K562 (cell line): Measurements from ENCODE around the gene HAUS5. TPM values are rescaled to one million over a fixed set of nuclear protein-coding genes. Genes with fewer than 3 reads are reported as not detected.

Experiments used
- BCOR ChIP-seq: fragments of 450-650 bp; IDR thresholded peaks from 2 replicates; pipeline ENCODE4 v1.6.1; 2016
- BDP1 ChIP-seq: IDR thresholded peaks from 3 replicates; pipeline ENCODE4 v1.6.1; 2011; ENCODE audit not compliant: insufficient read length, insufficient read depth
- CBX5 ChIP-seq: IDR thresholded peaks from 2 replicates; pipeline ENCODE4 v1.6.1; 2014; ENCODE audit warnings: low read depth, borderline replicate concordance
- ELF1 ChIP-seq: fragments of 200-800 bp; sonication (Bioruptor generic); IDR thresholded peaks from 2 replicates; pipeline ENCODE4 v1.6.1; 2016; ENCODE audit warnings: missing genetic modification characterization, missing compliant biosample characterization
- MYC ChIP-seq, 2 experiments: fragments of 250-450 bp in 1 of 2; sonication (Bioruptor Pico) in 1 of 2; IDR thresholded peaks; 2 replicates each; pipeline versions ENCODE4 v1.5.1 to v1.6.1; 2012 to 2021; ENCODE audit warnings: low read depth in 2 of 2, borderline replicate concordance in 1 of 2, improper control_type of control experiment in 1 of 2, low read length in 1 of 2, mild to moderate bottlenecking in 1 of 2, moderate library complexity in 1 of 2
- PHF20 ChIP-seq: fragments of 450-650 bp; IDR thresholded peaks from 2 replicates; pipeline ENCODE4 v1.6.1; 2018; ENCODE audit not compliant: partially characterized antibody
- TEAD1 ChIP-seq, 2 experiments: fragments of 450-650 bp in 1 of 2; sonication (generic) in 1 of 2; formaldehyde crosslinking; IDR thresholded peaks; 2 replicates each; pipeline versions ENCODE4 v1.4.0 to v1.8.0; 2020 to 2022; ENCODE audit warnings: mild to moderate bottlenecking in 2 of 2, missing genetic modification reagents in 1 of 2
- THRB ChIP-seq: fragments of 450-650 bp; formaldehyde crosslinking; conservative IDR thresholded peaks from 2 replicates; pipeline ENCODE4 v1.4.0; 2022; ENCODE audit warnings: mild to moderate bottlenecking, missing genetic modification characterization
- YBX1 ChIP-seq: fragments of 450-650 bp; IDR thresholded peaks from 2 replicates; pipeline ENCODE4 v1.7.1; 2016; ENCODE audit warnings: mild to moderate bottlenecking
- polyA plus RNA-seq, 8 experiments: library from polyadenylated mRNA; depleted of rRNA in 4 of 8; stranded (reverse) in 5 of 8; unstranded in 3 of 8; fragments of >200 nt; fragmentation: Nextera tagmentation in 2 of 8; fragmentation: Illumina TruSeq in 1 of 8; extraction: Ambion mirVana in 2 of 8; extraction: Trizol in 1 of 8; gene quantifications; 2 replicates each; pipeline versions ENCODE4 v1.2.1 to v1.2.3, GENCODE V29; 2011 to 2014; ENCODE audit warnings: inconsistent platforms in 1 of 8, missing spikeins in 1 of 8
- total RNA-seq, 7 experiments: library from RNA; depleted of rRNA in 6 of 7; stranded (reverse); fragments of >200 nt in 6 of 7; fragmentation: Illumina TruSeq in 2 of 7; extraction: Trizol in 2 of 7; gene quantifications; 2 replicates each; pipeline versions ENCODE4 v1.2.1 to v1.2.3, GENCODE V29; 2011 to 2021; ENCODE audit warnings: low replicate concordance in 1 of 7
- TF ChIP-seq, protein P1 (sequence below): fragments of 250-450 bp; sonication (Bioruptor Pico); IDR thresholded peaks from 2 replicates; pipeline ENCODE4 v1.5.0; 2020; ENCODE audit warnings: mild to moderate bottlenecking
- TF ChIP-seq, protein P2 (sequence below): sonication (generic); formaldehyde crosslinking; IDR thresholded peaks from 2 replicates; pipeline ENCODE4 v1.5.0; 2020; ENCODE audit warnings: missing genetic modification reagents

The HAUS5 gene
- total and polyA plus RNA-seq, 9 of the 15 experiments (the other 6 are each of a cell fraction or from before 2014, with no cell fraction given), result 3.5 to 41.3 (median 14.2) TPM

DNA sequence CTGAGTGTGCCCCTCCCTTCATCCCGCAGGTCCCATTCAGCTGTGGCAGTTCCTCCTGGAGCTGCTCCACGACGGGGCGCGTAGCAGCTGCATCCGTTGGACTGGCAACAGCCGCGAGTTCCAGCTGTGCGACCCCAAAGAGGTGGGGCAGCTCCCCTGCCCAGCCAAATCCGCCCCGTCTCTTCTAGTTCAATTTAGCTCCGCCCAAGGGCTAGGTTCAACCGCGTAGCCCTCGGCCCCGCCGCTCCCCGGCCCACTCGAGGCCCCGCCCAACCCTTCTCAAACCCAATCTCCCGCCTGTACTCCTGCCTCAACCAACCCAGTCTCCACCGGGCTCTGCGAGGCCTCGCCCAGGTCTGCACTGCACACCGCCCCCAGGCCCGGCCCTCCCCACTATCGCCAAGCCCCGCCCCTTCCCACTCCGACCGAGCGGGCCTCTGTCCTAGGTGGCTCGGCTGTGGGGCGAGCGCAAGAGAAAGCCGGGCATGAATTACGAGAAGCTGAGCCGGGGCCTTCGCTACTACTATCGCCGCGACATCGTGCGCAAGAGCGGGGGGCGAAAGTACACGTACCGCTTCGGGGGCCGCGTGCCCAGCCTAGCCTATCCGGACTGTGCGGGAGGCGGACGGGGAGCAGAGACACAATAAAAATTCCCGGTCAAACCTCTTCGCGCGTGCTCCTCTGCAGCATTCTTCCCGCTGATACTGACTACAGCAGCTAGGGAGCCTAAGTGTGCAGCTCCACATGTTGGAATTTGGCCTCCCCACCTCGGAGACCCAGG is 31.9 kb downstream of the HAUS5 start (continued):
- no peak for TF ChIP-seq BCOR
- TF ChIP-seq CBX5, result no peak
- TF ChIP-seq PHF20, result peak; percentile 29
- TF ChIP-seq, protein P1, sequence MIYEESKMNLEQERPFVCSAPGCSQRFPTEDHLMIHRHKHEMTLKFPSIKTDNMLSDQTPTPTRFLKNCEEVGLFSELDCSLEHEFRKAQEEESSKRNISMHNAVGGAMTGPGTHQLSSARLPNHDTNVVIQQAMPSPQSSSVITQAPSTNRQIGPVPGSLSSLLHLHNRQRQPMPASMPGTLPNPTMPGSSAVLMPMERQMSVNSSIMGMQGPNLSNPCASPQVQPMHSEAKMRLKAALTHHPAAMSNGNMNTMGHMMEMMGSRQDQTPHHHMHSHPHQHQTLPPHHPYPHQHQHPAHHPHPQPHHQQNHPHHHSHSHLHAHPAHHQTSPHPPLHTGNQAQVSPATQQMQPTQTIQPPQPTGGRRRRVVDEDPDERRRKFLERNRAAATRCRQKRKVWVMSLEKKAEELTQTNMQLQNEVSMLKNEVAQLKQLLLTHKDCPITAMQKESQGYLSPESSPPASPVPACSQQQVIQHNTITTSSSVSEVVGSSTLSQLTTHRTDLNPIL, result no peak
- TF ChIP-seq, protein P2, sequence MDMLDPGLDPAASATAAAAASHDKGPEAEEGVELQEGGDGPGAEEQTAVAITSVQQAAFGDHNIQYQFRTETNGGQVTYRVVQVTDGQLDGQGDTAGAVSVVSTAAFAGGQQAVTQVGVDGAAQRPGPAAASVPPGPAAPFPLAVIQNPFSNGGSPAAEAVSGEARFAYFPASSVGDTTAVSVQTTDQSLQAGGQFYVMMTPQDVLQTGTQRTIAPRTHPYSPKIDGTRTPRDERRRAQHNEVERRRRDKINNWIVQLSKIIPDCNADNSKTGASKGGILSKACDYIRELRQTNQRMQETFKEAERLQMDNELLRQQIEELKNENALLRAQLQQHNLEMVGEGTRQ, result no peak
- TF ChIP-seq YBX1, result no peak
- no peak for TF ChIP-seq BDP1
- TF ChIP-seq ELF1 (tag), result no peak
- TF ChIP-seq MYC (IDR thresholded peaks at IDR 0.05; ENCODE audit: low read depth, low read length), result no peak
- no peak for TF ChIP-seq MYC (CRISPR knock-in tag; IDR thresholded peaks at IDR 0.05; ENCODE audit: borderline replicate concordance, low read depth)
- TF ChIP-seq THRB (CRISPR knock-in tag), result no peak
- TF ChIP-seq TEAD1 (CRISPR knock-in tag; IDR thresholded peaks at IDR 0.05), result no peak
